ENCODE results near the gene TMEM217. TPM values are rescaled to one million over a fixed set of nuclear protein-coding genes. Genes with fewer than 3 reads are reported as not detected.

Gene TMEM217
- total RNA-seq, 1 donor from 2014 or later = 2.7 TPM

DNA sequence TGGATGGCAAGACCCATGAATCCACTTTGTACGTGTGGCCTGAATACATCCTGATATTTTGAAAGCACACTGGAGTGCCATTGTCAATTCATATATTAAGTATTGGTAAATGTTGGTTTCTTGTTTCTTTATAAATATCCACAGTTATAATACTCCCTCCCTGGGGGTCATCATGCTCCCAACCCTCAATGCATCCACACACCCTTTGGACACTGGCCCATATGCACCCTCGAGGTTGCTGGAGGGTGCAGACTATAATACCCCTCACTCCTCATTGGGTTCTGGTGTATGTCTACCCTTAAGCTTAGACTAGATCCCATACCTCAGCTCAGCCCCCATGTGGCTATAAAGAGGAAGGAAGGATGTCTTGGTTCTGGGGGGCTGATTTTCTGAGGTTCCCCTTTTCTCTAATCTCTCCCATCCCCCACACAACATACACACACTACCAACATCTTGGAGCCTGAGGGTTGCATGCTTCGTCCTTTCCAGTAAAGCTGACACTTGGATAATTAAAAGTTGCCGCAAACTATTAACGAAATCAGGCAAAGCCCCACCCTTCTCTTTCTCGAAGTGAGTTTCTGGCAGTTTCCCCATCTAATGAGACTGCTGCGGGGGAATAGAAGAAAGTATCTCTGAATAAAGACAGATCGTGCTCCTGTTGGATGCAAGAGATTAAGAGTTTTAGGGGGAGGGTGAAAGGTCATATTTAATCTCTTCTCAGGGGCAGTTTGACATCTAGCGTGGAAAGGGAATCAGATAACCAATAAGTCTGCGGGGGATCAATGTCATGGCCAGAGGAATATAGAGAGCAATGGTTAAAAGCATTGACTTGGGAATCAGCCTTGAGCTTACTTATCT lies 80.6 kb downstream of the TMEM217 start:
- H3K27me3 Mint-ChIP-seq (ENCODE audit: low read depth) = no peaks in the 10 kb centered on the region
- H3K4me3 Mint-ChIP-seq = no peak overlapping the region
- TF ChIP-seq, protein P1, sequence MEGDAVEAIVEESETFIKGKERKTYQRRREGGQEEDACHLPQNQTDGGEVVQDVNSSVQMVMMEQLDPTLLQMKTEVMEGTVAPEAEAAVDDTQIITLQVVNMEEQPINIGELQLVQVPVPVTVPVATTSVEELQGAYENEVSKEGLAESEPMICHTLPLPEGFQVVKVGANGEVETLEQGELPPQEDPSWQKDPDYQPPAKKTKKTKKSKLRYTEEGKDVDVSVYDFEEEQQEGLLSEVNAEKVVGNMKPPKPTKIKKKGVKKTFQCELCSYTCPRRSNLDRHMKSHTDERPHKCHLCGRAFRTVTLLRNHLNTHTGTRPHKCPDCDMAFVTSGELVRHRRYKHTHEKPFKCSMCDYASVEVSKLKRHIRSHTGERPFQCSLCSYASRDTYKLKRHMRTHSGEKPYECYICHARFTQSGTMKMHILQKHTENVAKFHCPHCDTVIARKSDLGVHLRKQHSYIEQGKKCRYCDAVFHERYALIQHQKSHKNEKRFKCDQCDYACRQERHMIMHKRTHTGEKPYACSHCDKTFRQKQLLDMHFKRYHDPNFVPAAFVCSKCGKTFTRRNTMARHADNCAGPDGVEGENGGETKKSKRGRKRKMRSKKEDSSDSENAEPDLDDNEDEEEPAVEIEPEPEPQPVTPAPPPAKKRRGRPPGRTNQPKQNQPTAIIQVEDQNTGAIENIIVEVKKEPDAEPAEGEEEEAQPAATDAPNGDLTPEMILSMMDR (IDR thresholded peaks at IDR 0.05; ENCODE audit: unreplicated experiment) = no peak
- peaks cover 8% of the 10 kb centered on the region for H3K4me1 Mint-ChIP-seq
- no peaks in the 10 kb centered on the region for H3K9me3 Mint-ChIP-seq
- DNase-seq (ENCODE audit: low spot score in 2 of 2, unreplicated experiment in 2 of 2) = no peak
- H3K36me3 Mint-ChIP-seq = peaks cover 20% of the 10 kb centered on the region
- no peak overlapping the region for H3K27ac Mint-ChIP-seq

- H3K36me3 Mint-ChIP-seq = peaks cover 20% of the 10 kb centered on the region
- H3K27me3 Mint-ChIP-seq (ENCODE audit: low read depth) = no peaks in the 10 kb centered on the region
- no peak for DNase-seq (ENCODE audit: low spot score in 2 of 2, unreplicated experiment in 2 of 2)
- TF ChIP-seq, protein P1 (IDR thresholded peaks at IDR 0.05; ENCODE audit: unreplicated experiment) = no peak
- H3K4me3 Mint-ChIP-seq = no peak overlapping the region
- no peaks in the 10 kb centered on the region for H3K9me3 Mint-ChIP-seq
- H3K27ac Mint-ChIP-seq = no peak overlapping the region
- peaks cover 15% of the 10 kb centered on the region for H3K4me1 Mint-ChIP-seq
Measured at GRCh38 chr6:37176268-37177076, 81.5 kb downstream of the TMEM217 start.

- Mint-ChIP-seq H3K36me3 (peaks cover 20% of the 10 kb centered on the region), H3K27me3 (ENCODE audit: low read depth) (no peaks in the 10 kb centered on the region), H3K4me1 (peaks cover 18% of the 10 kb centered on the region), H3K4me3 (no peak overlapping the region), H3K9me3 (no peaks in the 10 kb centered on the region), H3K27ac (no peak overlapping the region)
- DNase-seq (ENCODE audit: low spot score in 2 of 2, unreplicated experiment in 2 of 2) = no peak
- TF ChIP-seq, protein P1 (IDR thresholded peaks at IDR 0.05; ENCODE audit: unreplicated experiment) = no peak
Measured at GRCh38 chr6:37175332-37176267, 82.3 kb downstream of the TMEM217 start.

DNA sequence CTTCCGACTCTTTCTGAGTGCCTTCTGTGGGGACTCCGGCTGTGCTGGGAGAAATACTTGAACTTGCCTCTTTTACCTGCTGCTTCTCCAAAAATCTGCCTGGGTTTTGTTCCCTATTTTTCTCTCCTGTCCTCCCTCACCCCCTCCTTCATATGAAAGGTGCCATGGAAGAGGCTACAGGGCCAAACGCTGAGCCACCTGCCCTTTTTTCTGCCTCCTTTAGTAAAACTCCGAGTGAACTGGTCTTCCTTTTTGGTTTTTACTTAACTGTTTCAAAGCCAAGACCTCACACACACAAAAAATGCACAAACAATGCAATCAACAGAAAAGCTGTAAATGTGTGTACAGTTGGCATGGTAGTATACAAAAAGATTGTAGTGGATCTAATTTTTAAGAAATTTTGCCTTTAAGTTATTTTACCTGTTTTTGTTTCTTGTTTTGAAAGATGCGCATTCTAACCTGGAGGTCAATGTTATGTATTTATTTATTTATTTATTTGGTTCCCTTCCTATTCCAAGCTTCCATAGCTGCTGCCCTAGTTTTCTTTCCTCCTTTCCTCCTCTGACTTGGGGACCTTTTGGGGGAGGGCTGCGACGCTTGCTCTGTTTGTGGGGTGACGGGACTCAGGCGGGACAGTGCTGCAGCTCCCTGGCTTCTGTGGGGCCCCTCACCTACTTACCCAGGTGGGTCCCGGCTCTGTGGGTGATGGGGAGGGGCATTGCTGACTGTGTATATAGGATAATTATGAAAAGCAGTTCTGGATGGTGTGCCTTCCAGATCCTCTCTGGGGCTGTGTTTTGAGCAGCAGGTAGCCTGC lies 83.2 kb downstream of the TMEM217 start:
- TF ChIP-seq, protein P1 (IDR thresholded peaks at IDR 0.05; ENCODE audit: unreplicated experiment) = no peak
- Mint-ChIP-seq H3K27me3 (ENCODE audit: low read depth) (no peaks in the 10 kb centered on the region), H3K36me3 (peaks cover 20% of the 10 kb centered on the region), H3K27ac (no peak overlapping the region), H3K4me3 (no peak overlapping the region), H3K9me3 (no peaks in the 10 kb centered on the region), H3K4me1 (peaks cover 18% of the 10 kb centered on the region)
- DNase-seq (ENCODE audit: low spot score in 2 of 2, unreplicated experiment in 2 of 2) = no peak

DNA sequence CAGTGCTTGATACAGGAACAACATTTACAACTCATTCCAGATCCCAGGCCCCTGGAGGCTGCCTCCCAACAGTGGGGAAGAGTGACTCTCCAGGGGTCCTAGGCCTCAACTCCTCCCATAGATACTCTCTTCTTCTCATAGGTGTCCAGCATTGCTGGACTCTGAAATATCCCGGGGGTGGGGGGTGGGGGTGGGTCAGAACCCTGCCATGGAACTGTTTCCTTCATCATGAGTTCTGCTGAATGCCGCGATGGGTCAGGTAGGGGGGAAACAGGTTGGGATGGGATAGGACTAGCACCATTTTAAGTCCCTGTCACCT lies 83.8 kb downstream of the TMEM217 start:
- Mint-ChIP-seq H3K27ac (no peak overlapping the region), H3K9me3 (no peaks in the 10 kb centered on the region), H3K4me1 (peaks cover 22% of the 10 kb centered on the region), H3K36me3 (peaks cover 20% of the 10 kb centered on the region), H3K4me3 (no peak overlapping the region), H3K27me3 (ENCODE audit: low read depth) (no peaks in the 10 kb centered on the region)
- no peak for DNase-seq (ENCODE audit: low spot score in 2 of 2, unreplicated experiment in 2 of 2)
- TF ChIP-seq, protein P1 (IDR thresholded peaks at IDR 0.05; ENCODE audit: unreplicated experiment) = no peak
